HG03135 (cell line): Measurements from ENCODE around the gene EFCAB13.

Experiments
- ATAC-seq: cut with Tn5 transposase; IDR thresholded peaks from one replicate; pipeline ENCODE4 v1.9.1; 2021; ENCODE audit warnings: mild to moderate bottlenecking, moderate library complexity; ENCODE audit not compliant: unreplicated experiment

The EFCAB13 gene

GRCh38 chr17:47323382-47324223 is at the start of gene EFCAB13:
EFCAB13 (plus strand) TSS chr17:47323955; CDS start chr17:47328354, 4,399 bp downstream.
- ATAC-seq, result peak; percentile 72

- ATAC-seq, result no peak
Observed at GRCh38 chr17:47274319-47275069, 49.3 kb upstream of the EFCAB13 start.

- ATAC-seq, result no peak
Observed at GRCh38 chr17:47275245-47275984, 48.3 kb upstream of the EFCAB13 start.

- ATAC-seq, result no peak
Observed at GRCh38 chr17:47276444-47276843, 47.3 kb upstream of the EFCAB13 start.

GRCh38 chr17:47276868-47277267 is 46.9 kb upstream of the EFCAB13 start:
- ATAC-seq, result no peak

GRCh38 chr17:47277921-47278320 is 45.8 kb upstream of the EFCAB13 start:
- ATAC-seq, result no peak

GRCh38 chr17:47278561-47278960 is 45.2 kb upstream of the EFCAB13 start:
- ATAC-seq, result no peak

- peak; percentile 72 for ATAC-seq
Observed at GRCh38 chr17:47279062-47279801, 44.5 kb upstream of the EFCAB13 start.

GRCh38 chr17:47280072-47280811 is 43.5 kb upstream of the EFCAB13 start:
- no peak for ATAC-seq

GRCh38 chr17:47281216-47281615 is 42.5 kb upstream of the EFCAB13 start:
- ATAC-seq, result no peak

- ATAC-seq, result no peak
Observed at GRCh38 chr17:47285003-47285402, 38.8 kb upstream of the EFCAB13 start.

- peak; percentile 64 for ATAC-seq
Observed at GRCh38 chr17:47286198-47286914, 37.4 kb upstream of the EFCAB13 start.

GRCh38 chr17:47287068-47287467 is 36.7 kb upstream of the EFCAB13 start:
- ATAC-seq, result no peak

- ATAC-seq, result no peak
Observed at GRCh38 chr17:47287639-47288038, 36.1 kb upstream of the EFCAB13 start.

GRCh38 chr17:47288531-47289116 is 35.1 kb upstream of the EFCAB13 start:
- no peak for ATAC-seq

GRCh38 chr17:47289302-47289701 is 34.5 kb upstream of the EFCAB13 start:
- ATAC-seq, result no peak

- ATAC-seq, result no peak
Observed at GRCh38 chr17:47290870-47291241, 32.9 kb upstream of the EFCAB13 start.

- ATAC-seq, result no peak
Observed at GRCh38 chr17:47291242-47291873, 32.4 kb upstream of the EFCAB13 start.

GRCh38 chr17:47292206-47292605 is 31.5 kb upstream of the EFCAB13 start:
- no peak for ATAC-seq
